Stimulated activated CD4-positive, alpha-beta T cell treated with anti-CD3 and anti-CD28 coated beads, Interleukin-4, amount 100 ng/mL, for 4 hours (primary cell): ENCODE results near the gene POLD2.
A peak's percentile ranks its signal among the peaks of the same experiment; 100 is the strongest.

Experiments used
- DNase-seq, 2 experiments: peaks; one replicate each; pipeline ENCODE4 v3.0.0-alpha.2; 2020

POLD2 gene

GRCh38 chr7:44152971-44153947 is 29.9 kb upstream of the POLD2 start:
- no peak for DNase-seq

GRCh38 chr7:44151956-44152355 is 28.6 kb upstream of the POLD2 start:
- no peak for DNase-seq

- DNase-seq = no peak
These were observed 27.9 kb upstream of the POLD2 start for GRCh38 chr7:44150966-44151941.

GRCh38 chr7:44150466-44150832 is 27.1 kb upstream of the POLD2 start:
- DNase-seq = no peak

- no peak for DNase-seq
These were observed 26.5 kb upstream of the POLD2 start for GRCh38 chr7:44149571-44150465.

GRCh38 chr7:44148961-44149536 is 25.7 kb upstream of the POLD2 start:
- DNase-seq = no peak

GRCh38 chr7:44148166-44148565 is 24.8 kb upstream of the POLD2 start:
- DNase-seq = no peak

GRCh38 chr7:44147026-44147991 is 24.0 kb upstream of the POLD2 start:
- DNase-seq = no peak

GRCh38 chr7:44145969-44146911 is 22.9 kb upstream of the POLD2 start:
- peak; percentile 66 to 67 for DNase-seq

GRCh38 chr7:44145479-44145968 is 22.2 kb upstream of the POLD2 start:
- DNase-seq = peak; percentile 61 to 78

GRCh38 chr7:44144968-44145478 is 21.7 kb upstream of the POLD2 start:
- DNase-seq = peak in 1 of 2 experiments; percentile 2

GRCh38 chr7:44144426-44144967 is 21.1 kb upstream of the POLD2 start:
- DNase-seq = no peak

- DNase-seq = no peak
These were observed 20.4 kb upstream of the POLD2 start for GRCh38 chr7:44143646-44144250.

- DNase-seq = no peak
These were observed 18.7 kb upstream of the POLD2 start for GRCh38 chr7:44142028-44142427.

GRCh38 chr7:44141221-44141850 is 18.0 kb upstream of the POLD2 start, which contains the start of gene MYL7:
Gene MYL7, minus strand, starts transcription at chr7:44141332. Its CDS starts 27 bp downstream, at chr7:44141305.
- no peak for DNase-seq

GRCh38 chr7:44140341-44140740 is 17.0 kb upstream of the POLD2 start:
- DNase-seq = no peak

GRCh38 chr7:44139311-44140010 is 16.1 kb upstream of the POLD2 start:
- DNase-seq = no peak
